NCI-H2081 treated with DMSO at 0.1 percent for 48 hours (cell line): ENCODE measurements around the gene MYO7B.

Experiments used
- DNase-seq: peaks from one replicate; lab custom pipeline; 2025; lab: John Stamatoyannopoulos, UW

The MYO7B gene

GRCh38 chr2:127609031-127609751 is 73.7 kb downstream of the MYO7B start:
- no peak for DNase-seq

- DNase-seq = no peak
Measured at GRCh38 chr2:127609818-127610217, 74.3 kb downstream of the MYO7B start.

- no peak for DNase-seq
Measured at GRCh38 chr2:127610561-127610960, 75.1 kb downstream of the MYO7B start.

GRCh38 chr2:127611076-127611925 is 75.8 kb downstream of the MYO7B start:
- DNase-seq = no peak

- DNase-seq = no peak
Measured at GRCh38 chr2:127612111-127612822, 76.8 kb downstream of the MYO7B start.

GRCh38 chr2:127614246-127614645 is 78.8 kb downstream of the MYO7B start:
- no peak for DNase-seq

- no peak for DNase-seq
Measured at GRCh38 chr2:127614731-127615130, 79.2 kb downstream of the MYO7B start.

- DNase-seq = no peak
Measured at GRCh38 chr2:127615511-127616166, 80.2 kb downstream of the MYO7B start.

- DNase-seq = no peak
Measured at GRCh38 chr2:127618551-127619202, 83.2 kb downstream of the MYO7B start.

- no peak for DNase-seq
Measured at GRCh38 chr2:127619203-127619590, 83.7 kb downstream of the MYO7B start.

- DNase-seq = no peak
Measured at GRCh38 chr2:127619877-127620705, 84.6 kb downstream of the MYO7B start.

GRCh38 chr2:127620866-127621265 is 85.4 kb downstream of the MYO7B start:
- DNase-seq = no peak

- no peak for DNase-seq
Measured at GRCh38 chr2:127621981-127622431, 86.5 kb downstream of the MYO7B start.

- no peak for DNase-seq
Measured at GRCh38 chr2:127622561-127623387, 87.3 kb downstream of the MYO7B start.

- DNase-seq = no peak
Measured at GRCh38 chr2:127623388-127624319, 88.2 kb downstream of the MYO7B start.

GRCh38 chr2:127624320-127624755 is 88.9 kb downstream of the MYO7B start:
- no peak for DNase-seq

GRCh38 chr2:127624756-127625571 is 89.5 kb downstream of the MYO7B start:
- no peak for DNase-seq

- DNase-seq = no peak
Measured at GRCh38 chr2:127625572-127625951, 90.1 kb downstream of the MYO7B start.
